Muscle layer of duodenum (tissue), 2 donors: ENCODE results near the gene ZFHX2.

ENCODE experiments used
- H3K27ac ChIP-seq: one replicate; pipeline ENCODE4 v1.7.0; 2013; ENCODE audit warnings: mild to moderate bottlenecking, low read length
- H3K27me3 ChIP-seq: one replicate; pipeline ENCODE4 v1.7.0; 2013; ENCODE audit warnings: low read depth, mild to moderate bottlenecking, control low read depth, low read length
- H3K36me3 ChIP-seq, 2 donors: one replicate each; pipeline ENCODE4 v1.7.0; 2013; ENCODE audit warnings: low read length in 2 of 2, control low read depth in 1 of 2, mild to moderate bottlenecking in 1 of 2; ENCODE audit not compliant: insufficient read depth in 2 of 2, control insufficient read depth in 1 of 2
- H3K4me1 ChIP-seq, 2 donors: one replicate each; pipeline ENCODE4 v1.7.0; 2013; ENCODE audit warnings: low read length in 2 of 2, mild to moderate bottlenecking in 2 of 2, control low read depth in 1 of 2, moderate library complexity in 1 of 2; ENCODE audit not compliant: insufficient read depth in 2 of 2, control insufficient read depth in 1 of 2
- H3K4me3 ChIP-seq, 2 donors: one replicate each; pipeline ENCODE4 v1.7.0; 2013; ENCODE audit warnings: low read length in 2 of 2, low read depth in 1 of 2, mild to moderate bottlenecking in 1 of 2
- H3K9me3 ChIP-seq, 2 donors: one replicate each; pipeline ENCODE4 v1.7.0; 2013; ENCODE audit warnings: low read length in 2 of 2, control low read depth in 1 of 2, mild to moderate bottlenecking in 1 of 2; ENCODE audit not compliant: control insufficient read depth in 1 of 2
- donor health status: healthy.

ZFHX2 gene

DNA sequence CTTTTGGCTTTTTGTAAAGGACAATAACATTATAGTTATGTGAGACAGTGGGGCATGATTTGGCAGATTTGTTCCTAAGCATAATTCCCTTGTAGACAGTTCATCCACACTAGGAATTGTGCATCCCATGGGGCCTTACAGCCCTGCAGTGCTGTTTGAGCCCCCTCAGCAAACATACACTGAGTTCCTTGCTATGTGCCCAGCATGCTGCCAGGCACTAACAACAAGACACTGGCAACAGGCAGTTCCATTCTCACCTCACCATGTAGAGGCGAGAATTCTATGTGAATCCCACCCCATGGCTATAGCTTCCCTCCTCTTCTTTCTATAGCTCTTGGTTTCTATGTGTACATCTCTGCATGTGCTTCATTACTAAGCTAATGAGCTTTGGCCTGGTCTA, 6.4 kb upstream of the ZFHX2 start:
- Histone ChIP-seq H3K36me3 (peaks cover 25 to 30% of the 10 kb centered on the region in 2 donors), H3K27me3 (no peaks in the 10 kb centered on the region), H3K27ac (no peak overlapping the region), H3K4me1 (peaks cover 9 to 28% of the 10 kb centered on the region in 2 donors), H3K9me3 (no peaks in the 10 kb centered on the region), H3K4me3 (no peak overlapping the region)

DNA sequence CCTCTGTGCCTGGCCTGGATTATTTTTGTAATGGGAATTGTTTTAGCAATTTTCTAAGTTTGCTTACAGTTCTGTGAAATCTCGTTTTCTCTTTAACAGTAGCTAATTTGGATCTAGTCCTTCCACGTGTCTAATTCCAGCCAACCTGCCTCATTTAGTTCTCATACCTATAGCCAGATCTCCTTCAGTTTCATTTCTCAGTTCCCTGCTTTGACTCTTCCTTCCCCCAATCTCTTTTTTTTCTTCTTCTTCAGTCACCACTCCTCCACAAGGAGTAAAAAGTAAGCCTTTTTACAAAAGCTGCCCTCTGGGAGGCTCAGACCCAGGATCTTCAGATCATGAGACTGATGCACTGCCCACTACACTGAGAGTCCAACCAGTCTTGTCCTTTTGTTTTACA, 6.0 kb upstream of the ZFHX2 start:
- peak overlapping the region in 1 of 2 donors; percentile 88 for H3K4me3 ChIP-seq
- no peak overlapping the region for H3K27ac ChIP-seq

DNA sequence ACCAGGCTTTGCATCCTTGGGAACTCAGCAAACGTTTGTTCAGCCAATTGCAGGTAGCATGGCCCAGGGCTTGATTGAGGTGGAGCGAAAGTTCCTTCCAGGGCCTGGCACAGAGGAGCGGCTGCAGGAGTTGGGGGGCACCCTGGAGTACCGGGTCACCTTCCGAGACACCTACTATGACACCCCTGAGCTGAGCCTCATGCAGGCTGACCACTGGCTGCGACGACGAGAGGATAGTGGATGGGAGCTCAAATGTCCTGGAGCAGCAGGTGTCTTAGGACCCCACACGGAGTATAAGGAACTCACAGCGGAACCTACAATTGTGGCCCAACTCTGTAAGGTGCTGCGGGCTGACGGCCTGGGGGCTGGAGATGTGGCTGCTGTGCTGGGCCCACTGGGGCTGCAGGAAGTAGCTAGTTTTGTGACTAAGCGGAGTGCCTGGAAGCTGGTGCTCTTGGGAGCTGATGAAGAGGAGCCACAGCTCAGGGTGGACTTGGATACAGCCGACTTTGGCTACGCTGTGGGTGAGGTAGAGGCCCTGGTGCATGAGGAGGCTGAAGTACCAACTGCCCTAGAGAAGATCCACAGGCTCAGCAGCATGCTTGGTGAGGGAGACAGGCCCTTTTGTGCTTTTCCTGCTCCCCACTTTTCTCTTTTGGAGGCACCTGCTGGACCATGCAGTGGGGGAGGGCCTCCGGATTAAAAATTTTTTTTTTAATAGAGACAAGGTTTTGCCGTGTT, 5.3 kb upstream of the ZFHX2 start:
- Histone ChIP-seq H3K4me3 (peak overlapping the region; percentile 88 to 96), H3K9me3 (no peaks in the 10 kb centered on the region), H3K4me1 (peaks cover 9 to 28% of the 10 kb centered on the region in 2 donors), H3K27ac (peak overlapping the region; percentile 93), H3K27me3 (no peaks in the 10 kb centered on the region), H3K36me3 (peaks cover 23 to 26% of the 10 kb centered on the region in 2 donors)

More for the DNA sequence above, 6.0 kb upstream of the ZFHX2 start:
- Histone ChIP-seq H3K9me3 (no peaks in the 10 kb centered on the region), H3K4me1 (peaks cover 9 to 28% of the 10 kb centered on the region in 2 donors), H3K27me3 (no peaks in the 10 kb centered on the region), H3K36me3 (peaks cover 25 to 30% of the 10 kb centered on the region in 2 donors)

DNA sequence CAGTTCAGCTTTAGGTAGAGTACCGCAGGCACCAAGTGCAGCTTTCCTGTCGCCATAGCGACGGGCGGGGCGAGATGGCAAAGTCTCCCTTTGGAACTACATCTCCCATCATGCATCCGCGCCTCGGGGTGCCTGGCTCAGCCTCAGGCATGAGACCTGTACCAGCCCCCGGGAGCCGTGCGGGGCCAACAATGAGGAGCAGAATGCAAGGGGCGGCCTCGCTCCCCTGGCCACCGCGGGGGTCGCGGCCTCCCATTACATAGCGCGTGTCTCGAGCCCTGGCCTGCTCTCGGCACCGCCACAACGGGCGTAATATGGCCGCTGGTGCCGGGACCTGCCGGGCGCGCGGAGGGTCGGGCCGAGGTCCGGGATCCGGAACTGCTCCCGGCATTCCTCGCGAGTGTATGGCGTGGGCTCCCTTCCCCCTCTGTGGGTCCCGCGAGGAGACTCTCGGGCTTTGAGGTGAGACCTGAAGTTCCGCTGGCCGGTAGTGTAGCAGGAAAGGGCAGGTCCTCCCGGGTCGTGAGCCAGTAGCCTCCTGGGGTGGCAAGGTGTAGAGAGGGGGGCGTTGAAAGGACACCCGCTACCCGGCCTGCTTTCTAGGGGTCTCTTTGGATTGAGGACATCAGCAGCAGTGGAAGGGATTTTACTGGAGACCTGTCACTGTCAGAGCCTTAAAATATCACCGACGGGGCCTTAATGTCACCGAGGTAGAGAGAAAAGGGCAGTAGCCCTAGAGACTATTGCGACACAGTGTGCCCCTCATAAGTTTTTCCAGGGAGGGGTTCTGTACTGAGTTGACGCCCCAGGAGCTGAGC, 4.5 kb upstream of the ZFHX2 start, which contains the start of gene THTPA:
Gene THTPA, plus strand, starts transcription at position 390 of the 818 bp plus-strand sequence. CDS start 487 bp downstream, outside the sequence.
- Histone ChIP-seq H3K36me3 (peaks cover 15 to 23% of the 10 kb centered on the region in 2 donors), H3K9me3 (no peaks in the 10 kb centered on the region), H3K27me3 (no peaks in the 10 kb centered on the region), H3K27ac (peak within 1 kb of the TSS; percentile 93), H3K4me1 (peaks cover 9 to 28% of the 10 kb centered on the region in 2 donors), H3K4me3 (peak within 1 kb of the TSS; percentile 88 to 96)

DNA sequence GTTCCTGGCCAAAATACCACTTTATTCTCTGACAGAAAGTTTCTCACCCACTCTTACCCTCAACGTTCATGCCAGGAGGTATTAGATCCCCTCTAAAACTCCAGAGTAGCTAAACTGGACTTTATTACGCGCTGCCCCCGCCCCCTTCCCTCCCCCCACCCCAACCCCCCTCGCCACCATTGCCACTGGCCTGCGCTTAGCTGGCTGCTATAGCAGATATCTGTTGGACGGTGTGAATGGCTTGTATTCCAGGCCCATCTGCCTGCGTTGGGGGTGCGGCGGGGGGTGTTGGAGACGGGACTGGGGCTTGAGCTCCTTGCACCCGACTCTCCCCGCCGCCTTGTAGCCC, 3.9 kb upstream of the ZFHX2 start:
- Histone ChIP-seq H3K27me3 (no peaks in the 10 kb centered on the region), H3K36me3 (peaks cover 11 to 23% of the 10 kb centered on the region in 2 donors), H3K4me3 (peak overlapping the region; percentile 88 to 96), H3K27ac (no peak overlapping the region), H3K9me3 (no peaks in the 10 kb centered on the region), H3K4me1 (peaks cover 9 to 30% of the 10 kb centered on the region in 2 donors)

DNA sequence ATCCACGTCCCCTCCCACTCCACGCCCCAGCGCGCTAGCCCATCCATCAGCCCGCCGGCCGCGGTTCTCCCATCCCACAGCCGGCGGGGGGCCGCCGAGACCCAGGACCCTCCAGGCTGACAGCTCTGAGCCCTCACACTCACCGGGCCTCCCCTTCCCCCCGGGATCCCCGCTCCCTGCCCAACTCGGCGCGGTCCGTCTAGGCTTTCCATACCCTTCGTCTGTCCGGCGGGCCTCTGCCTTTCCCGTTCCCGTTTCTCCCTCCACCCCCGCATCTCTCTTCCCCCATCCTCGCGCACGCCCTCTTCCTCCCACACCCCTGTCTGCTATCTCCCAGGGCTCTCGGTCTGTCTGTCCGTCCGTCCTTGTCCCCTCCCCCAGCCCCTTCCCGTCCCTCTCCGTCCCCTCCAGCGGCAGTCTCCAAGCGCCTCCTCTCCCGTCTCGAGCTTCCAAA, 726 bp downstream of the ZFHX2 start:
- Histone ChIP-seq H3K4me1 (peaks cover 0 to 11% of the 10 kb centered on the region in 2 donors), H3K27me3 (no peaks in the 10 kb centered on the region), H3K27ac (no peak overlapping the region), H3K9me3 (no peaks in the 10 kb centered on the region), H3K4me3 (peak overlapping the region; percentile 89), H3K36me3 (no peaks in the 10 kb centered on the region)

DNA sequence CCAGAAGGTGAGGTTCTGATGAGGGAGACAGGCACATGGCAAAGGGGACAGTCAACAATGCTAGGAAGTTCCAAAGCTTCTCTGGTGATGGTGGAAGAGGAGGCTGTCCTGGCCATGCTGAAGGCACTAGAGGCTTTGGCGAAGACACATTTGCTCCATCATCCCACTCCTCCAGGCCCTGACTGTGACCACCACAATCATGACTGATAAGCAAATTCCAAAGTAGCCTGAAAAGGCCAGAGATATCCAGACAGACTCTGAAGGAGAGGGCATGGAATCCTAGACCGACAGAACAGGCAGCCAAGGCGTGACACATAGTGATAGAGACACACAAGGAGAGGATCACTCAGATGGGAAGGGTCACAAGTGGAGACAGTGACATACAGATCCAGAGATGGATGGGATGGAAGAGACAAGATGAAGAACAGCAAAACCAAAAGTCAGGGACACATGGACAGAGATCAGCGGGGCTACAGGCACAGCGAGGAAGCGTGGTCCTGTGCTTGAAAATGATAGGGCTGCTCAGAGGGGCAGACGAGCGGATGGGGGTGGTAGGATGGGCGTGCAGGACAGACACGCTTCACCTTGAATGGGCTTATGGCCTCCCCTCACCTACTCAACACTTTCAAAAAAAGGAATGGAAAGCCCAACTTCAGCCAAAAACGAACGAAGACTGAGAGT, 1.3 kb downstream of the ZFHX2 start:
- peaks cover 0 to 11% of the 10 kb centered on the region in 2 donors for H3K4me1 ChIP-seq
- H3K4me3 ChIP-seq, result peak overlapping the region; percentile 89
- no peaks in the 10 kb centered on the region for H3K27me3 ChIP-seq
- no peaks in the 10 kb centered on the region for H3K9me3 ChIP-seq
- H3K27ac ChIP-seq, result no peak overlapping the region
- H3K36me3 ChIP-seq, result no peaks in the 10 kb centered on the region

DNA sequence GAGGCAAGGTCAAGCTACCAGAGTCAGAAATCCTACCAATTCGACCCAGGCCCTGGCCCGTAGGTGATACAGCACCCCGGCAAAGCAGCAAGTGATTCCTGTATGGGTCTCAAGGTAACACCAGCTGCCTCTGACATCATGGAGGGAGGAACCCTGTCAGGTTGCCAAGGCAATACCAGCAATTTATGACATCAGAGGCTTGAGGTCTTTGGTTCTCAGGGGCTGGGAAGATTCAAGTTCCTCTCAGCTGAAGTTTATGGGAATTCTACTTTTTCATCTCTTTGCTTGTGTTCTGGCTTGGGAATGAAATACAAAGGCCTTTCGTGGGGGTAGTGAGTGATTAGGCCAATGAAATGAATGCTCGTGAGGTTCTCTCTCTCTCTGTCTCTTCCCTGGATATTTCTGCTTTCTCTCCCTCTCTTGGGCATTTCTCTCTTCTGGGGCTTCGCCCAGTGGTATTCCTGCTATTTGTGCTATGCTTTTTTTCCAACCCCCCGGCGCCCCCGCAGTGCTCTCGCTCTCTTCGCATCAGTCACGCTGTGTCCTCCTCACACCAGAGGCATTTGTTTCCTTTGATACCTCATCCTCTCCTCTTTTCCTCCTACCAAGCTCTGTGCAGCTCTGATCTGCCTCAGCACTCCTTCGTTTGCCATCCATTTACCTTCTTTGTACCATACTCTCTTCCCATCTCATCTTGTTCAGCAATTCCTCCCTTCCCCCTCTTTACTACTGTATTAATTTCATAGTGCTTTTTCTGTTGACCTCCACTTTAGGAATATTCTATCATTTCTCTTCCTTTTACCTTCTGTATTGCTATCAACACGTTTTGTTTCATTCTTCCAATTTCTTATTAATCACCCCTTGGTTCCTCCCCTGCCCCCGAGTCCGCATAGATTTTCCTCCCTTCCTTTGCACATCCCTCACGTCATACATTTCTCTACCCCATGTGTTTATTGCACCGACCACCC, 2.9 kb downstream of the ZFHX2 start:
- Histone ChIP-seq H3K27ac (no peak overlapping the region), H3K4me3 (no peak overlapping the region), H3K36me3 (no peaks in the 10 kb centered on the region), H3K4me1 (peaks cover 3 to 8% of the 10 kb centered on the region in 2 donors), H3K27me3 (no peaks in the 10 kb centered on the region), H3K9me3 (no peaks in the 10 kb centered on the region)

DNA sequence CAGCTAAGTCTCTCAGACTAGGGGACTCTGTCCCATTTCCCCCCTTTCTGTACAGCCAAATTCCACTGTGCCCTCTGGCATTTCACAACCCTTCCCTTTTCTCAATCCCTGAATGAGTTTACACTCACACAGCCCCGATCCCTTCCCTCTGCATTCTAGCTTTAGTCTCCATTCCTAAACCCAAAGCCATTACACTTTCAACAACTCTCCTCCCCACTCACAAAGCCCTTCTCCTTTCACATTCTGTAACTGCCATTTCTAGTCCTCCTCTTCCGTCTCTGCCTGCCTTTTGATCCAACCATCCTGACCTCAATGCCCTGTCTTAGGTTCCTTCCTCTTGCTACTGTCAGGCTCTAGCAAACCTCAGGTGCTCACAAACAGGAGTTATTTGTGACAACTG, 3.6 kb downstream of the ZFHX2 start:
- Histone ChIP-seq H3K9me3 (no peaks in the 10 kb centered on the region), H3K27me3 (no peaks in the 10 kb centered on the region), H3K27ac (no peak overlapping the region), H3K4me1 (peaks cover 3 to 8% of the 10 kb centered on the region in 2 donors), H3K4me3 (no peak overlapping the region), H3K36me3 (no peaks in the 10 kb centered on the region)

DNA sequence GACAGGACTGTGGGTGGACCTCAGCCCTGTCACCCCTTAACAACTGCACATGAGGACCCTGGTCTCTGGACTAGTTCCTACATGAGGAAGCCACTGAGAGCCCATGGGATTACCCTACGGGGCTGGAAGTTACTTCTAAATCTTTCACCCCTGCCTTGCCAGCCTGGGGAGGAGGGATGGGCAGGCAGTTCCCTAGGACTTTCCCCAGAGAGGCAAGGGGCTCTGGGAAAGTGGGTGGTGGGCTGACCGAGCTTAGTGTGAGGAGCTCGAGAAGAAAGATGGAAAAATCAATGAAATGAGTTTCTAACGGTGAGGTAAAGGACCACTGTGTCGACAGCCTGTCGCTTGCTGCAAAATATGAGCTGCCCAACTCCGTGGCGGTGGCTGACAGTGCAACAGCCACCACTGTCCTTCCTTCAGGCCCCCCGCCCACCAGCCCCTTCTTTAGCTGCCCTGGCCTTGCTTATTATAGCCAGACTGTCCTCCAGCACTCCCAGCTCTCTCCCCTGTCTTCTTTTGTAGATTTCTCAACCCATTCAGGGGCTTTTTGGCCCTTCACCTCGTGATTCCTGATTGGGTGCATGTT, 5.0 kb downstream of the ZFHX2 start:
- no peaks in the 10 kb centered on the region for H3K9me3 ChIP-seq
- peaks cover 3 to 8% of the 10 kb centered on the region in 2 donors for H3K4me1 ChIP-seq
- no peak overlapping the region for H3K27ac ChIP-seq
- no peak overlapping the region for H3K4me3 ChIP-seq
- H3K36me3 ChIP-seq, result no peaks in the 10 kb centered on the region
- no peaks in the 10 kb centered on the region for H3K27me3 ChIP-seq
